GM19438 (cell line): ENCODE data around the gene SH2D4B.

Experiments
- ATAC-seq: cut with Tn5 transposase; IDR thresholded peaks from one replicate; pipeline ENCODE4 v1.9.1; 2021; ENCODE audit warnings: low read depth; ENCODE audit not compliant: unreplicated experiment

The SH2D4B gene

DNA sequence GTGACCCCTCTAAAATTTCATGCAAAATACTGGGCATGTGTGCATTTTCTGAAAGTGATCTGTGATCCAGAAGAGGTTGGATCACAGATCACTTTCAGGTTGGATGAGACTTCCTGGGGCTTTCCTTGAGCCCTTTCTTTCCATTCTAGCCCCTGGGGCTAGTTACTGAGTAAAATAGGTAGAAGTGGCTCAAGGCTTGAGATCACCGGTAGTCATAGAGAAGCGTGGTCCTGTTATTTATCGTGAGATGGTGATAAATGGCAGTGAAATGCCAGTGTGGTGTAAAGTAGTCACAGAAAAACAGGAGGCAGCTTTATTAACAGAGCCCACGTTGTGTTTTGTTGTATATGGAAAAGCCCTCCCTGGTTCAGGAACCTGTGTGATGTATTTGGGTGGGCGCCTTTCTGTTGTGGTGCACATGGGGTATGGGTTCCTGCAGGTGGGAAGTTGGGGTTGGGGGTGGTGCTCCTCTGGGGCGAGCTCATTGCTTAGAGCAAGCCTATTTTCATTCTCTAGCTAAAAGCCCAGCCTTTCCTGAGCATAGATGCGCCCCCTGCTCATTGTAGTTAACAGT lies 34.0 kb upstream of the SH2D4B start:
- no peak for ATAC-seq

DNA sequence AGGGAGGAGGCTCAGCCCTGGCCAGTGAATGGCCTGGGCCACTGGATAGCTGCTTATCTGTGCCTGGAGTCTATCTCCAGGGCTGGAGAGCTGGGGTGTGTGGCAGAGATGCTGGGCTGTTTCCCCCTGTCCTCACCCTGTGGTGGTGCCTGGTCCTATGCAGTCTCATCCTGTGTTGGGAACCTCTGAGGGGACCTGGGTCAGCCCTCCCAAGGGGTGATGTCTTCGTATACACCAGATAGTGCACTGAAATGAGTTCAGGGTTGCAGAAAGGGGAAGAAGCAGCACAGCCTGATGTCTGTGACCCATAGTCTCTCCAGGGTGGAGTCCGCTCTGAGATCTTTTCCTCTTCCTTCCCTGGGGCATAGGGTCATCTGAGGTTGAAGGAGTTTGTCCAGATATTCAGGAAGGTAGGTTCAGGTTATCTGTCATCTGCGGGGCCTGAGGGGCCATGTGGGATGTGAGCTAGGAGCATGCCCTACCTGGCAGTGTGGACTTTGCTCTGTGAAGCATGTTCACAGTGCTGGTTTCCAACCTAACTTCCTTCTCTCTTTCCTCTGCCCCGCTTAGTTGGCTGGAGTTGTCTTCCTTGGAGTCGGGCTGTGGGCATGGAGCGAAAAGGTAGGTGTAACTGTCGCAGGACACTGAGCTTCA lies 33.4 kb upstream of the SH2D4B start:
- ATAC-seq = no peak

DNA sequence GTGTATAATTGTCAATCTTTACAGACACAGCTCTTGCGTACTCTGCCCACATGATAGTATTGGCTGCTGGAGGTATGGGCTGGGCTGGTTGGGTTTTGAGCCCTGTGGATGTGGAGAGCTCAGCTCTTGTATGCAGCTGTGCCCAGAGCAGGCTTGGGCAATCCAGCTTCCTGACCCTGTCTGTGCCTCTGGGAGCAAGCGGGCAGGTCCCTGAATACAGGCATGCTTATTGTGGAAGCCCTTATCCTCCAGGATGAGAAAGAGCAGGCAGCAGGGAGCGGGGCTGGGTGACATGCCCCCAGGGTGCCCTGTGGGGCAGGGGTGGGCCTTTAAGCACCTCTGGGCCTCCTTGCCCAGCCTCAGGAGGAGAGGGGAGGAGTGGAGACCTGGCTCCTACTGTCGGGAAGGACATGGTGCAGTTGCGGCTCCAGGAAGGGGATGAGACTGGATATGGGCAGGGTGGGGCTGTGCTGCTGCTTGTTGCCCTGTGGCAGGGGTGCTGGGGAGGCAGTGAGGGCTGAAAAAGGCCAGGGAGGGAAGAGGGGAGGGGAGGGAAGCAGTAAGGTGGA lies 32.7 kb upstream of the SH2D4B start:
- ATAC-seq = no peak

DNA sequence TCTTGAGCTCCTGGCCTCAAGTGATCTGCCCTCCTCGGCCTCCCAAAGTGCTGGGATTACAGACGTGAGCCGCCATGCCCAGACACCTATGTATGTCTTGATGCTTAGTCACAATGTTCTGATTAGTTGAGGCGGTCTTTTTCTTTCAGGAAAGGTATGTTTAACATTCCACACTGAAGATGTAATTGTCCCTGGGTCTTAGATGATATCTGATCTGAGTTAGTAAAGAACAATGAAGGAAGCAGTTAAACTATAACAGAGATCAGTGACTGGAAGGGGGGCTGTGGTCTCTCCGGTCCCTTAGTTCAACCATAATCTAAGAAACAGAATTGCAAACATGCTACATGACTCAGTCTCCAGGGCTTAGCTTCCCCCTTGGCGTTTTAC lies 31.5 kb upstream of the SH2D4B start:
- ATAC-seq = no peak

DNA sequence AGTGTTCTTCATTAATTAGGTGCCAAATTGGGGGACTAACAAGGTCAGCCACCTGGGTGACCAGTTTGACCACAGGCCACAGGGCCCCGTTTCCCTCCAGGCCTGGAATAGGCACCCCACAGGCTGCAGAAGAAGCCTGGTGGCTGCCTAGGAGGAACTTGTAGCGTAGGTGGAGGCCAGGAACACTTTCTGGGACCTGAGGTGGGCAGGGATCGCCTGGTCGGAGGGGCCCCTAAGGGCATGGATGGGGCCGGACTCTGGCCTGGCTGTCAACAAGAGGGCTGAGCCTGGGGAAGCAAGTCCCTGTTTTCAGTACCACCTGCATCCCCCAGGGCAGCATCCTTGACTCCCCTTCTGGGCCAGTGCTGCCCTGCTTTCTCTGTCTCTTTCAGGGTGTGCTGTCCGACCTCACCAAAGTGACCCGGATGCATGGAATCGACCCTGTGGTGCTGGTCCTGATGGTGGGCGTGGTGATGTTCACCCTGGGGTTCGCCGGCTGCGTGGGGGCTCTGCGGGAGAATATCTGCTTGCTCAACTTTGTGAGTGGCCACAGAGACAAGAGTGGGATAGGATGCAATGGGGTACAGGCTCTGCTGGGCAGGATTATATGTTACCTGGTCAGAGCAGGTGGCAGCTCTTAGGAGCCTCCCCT lies 30.7 kb upstream of the SH2D4B start:
- no peak for ATAC-seq

DNA sequence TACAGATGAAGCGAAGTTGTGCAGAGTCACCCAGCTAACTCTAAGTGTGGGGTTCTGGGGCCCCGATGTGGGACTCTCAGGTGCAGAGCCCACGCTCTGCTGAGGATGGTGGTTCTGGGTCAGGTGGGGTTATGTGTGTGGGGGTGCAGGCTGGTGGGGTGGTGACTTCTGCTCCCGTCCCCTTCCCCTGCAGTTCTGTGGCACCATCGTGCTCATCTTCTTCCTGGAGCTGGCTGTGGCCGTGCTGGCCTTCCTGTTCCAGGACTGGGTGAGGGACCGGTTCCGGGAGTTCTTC lies 28.6 kb upstream of the SH2D4B start:
- no peak for ATAC-seq

DNA sequence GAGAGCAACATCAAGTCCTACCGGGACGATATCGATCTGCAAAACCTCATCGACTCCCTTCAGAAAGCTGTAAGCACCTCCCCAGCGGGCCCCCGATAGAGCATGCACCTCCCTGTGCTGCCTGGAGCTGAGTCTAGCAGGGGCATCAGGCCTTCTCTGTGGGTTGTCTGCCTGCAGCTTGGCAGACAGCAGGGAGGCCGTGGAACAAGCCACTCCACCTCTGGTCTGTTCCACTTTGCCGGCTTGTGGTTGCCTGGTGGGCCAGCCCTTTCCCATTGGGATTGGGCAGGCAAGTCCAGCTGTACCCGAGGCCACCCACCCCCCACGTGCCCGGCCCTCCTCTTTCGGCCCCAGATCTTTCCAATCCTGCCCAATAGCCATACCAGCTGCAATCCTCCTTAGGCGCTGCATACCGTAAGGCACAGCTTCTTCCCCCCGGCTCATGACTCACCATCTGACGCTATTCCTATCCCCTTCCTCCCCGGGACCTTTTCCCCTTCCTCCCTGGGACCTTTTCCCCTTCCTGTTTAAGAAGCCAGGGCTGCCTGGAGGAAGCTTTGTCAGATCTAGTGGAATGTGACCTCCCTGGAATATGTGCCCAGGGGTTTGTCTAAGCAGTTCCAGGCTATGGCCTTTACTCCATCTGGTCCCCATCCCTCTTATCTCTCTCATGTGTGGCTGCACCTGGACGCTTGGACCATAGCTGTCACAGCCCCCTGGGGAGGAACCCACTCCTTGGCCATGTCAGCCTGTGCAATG lies 28.1 kb upstream of the SH2D4B start:
- no peak for ATAC-seq

DNA sequence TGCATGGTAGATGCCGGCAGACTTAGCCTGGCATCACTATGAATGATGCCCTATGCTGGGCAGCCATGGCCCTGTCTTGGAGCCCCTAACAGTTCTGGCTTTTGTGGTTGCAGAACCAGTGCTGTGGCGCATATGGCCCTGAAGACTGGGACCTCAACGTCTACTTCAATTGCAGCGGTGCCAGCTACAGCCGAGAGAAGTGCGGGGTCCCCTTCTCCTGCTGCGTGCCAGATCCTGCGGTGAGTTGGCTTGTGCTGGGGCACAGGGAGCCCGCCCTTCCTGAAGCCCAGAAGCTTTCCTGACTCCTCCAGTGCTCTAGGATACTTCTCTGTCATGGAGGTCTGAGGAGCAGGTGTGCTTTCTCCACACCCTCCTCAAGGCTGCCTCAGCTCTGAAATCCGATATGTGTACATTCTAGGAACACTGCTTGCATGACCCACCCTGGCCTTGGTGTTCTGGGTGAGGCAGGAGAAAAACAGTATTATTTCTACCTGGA lies 25.6 kb upstream of the SH2D4B start:
- no peak for ATAC-seq

DNA sequence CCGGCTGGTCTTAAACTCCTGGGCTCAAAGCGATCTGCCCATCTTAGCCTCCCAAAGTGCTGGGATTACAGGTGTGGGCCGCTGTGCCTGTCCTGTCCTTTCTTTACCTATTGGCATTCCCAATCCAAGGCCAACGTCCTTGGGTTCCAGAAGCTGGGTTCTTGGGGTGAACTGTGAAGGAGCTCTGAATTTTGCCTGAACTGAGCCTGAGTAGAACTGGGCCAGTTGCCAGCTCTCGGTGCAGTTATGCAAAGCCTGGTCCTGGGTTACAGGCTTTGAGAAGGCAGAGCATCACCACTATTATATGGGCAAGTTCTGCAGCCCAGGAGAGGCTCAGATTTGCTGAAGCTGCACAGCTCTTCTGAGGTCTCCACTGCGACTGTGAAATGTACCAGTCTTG lies 24.6 kb upstream of the SH2D4B start:
- no peak for ATAC-seq

DNA sequence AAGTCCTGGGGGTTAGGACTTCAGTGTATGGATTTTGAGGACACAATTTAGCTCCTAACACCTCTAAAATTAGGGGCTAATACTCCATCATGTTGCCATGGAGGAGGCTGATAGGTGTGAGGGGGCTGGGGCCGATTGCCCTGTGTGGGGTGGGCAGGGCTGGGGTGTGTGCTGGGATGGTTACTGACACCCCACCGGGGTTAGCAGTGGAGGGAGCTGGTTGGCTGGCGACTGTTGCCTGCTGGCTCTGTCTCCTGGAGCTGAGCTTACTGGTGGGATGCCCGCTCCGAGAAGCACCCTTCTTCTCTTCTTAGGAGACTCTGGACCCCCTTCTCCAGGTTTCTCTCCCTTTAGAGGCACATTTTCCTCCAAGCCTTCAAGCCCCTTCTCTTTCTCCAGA lies 22.2 kb upstream of the SH2D4B start:
- no peak for ATAC-seq

DNA sequence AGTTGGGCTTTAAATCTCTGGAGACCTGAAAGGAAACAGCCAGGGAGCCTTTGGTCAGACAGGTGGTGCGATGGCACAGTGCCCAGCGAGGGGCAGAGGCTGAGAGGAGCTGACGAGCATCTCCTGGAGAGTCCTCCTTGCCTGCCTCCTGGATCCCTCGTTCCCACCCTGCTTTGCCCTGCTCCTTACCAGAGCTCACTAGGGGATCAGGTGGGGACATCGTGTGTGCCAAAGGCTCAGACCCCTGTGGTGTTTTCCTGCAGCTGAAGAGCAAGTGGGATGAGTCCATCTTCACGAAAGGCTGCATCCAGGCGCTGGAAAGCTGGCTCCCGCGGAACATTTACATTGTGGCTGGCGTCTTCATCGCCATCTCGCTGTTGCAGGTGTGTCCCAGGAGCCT lies 21.8 kb upstream of the SH2D4B start:
- no peak for ATAC-seq

DNA sequence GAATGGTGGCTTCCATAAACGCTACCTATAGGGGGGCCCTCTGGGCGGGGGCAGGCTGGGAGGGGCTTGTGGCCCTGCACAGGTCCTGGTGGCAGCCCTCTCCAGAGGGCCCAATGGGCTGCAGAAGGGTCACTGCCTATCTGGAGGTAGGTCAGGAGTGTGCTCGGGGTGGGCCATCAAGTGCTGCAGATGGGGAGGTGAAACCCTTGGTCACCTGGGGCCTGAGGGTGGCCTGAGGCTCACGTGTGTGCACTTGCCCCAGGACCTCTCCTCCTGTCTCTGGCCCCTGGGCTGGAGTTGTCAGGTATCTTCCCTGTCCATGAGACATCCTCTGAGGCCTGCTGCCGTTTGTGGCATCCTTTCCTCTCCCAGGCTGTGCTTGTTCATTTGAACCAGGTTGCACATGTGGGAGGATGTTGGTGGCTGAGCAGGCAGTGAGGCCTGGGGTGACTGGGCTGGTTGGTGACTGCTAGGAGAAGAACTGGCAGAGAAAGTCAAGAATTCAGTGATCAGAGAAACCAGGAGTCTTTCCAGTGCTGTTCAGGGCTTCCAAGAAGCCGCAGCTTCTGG lies 21.1 kb upstream of the SH2D4B start:
- ATAC-seq = no peak

DNA sequence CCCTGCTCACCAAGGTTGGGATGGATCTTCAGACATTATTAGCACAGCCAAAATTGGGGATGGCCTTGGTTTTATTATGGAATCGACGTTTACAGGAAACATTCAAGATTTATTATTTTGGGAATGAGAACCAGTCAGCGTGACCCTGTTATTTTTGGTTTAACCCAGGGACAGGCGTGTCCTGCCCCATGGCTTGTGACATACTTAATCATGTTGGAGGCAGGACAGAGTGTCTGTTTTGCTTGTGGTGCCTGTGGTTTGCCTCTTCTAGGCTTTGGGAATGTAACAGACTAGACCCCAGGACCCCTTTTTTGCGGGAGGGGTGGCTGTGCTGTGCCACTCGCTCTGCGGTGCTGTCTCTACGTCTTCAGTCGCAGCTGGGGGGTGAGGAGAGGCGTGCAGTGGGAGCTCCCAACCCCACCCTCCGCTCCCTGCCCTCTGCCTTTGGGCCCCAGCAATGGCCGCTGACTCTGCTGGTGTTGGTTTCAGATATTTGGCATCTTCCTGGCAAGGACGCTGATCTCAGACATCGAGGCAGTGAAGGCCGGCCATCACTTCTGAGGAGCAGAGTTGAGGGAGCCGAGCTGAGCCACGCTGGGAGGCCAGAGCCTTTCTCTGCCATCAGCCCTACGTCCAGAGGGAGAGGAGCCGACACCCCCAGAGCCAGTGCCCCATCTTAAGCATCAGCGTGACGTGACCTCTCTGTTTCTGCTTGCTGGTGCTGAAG lies 20.1 kb upstream of the SH2D4B start:
- no peak for ATAC-seq

DNA sequence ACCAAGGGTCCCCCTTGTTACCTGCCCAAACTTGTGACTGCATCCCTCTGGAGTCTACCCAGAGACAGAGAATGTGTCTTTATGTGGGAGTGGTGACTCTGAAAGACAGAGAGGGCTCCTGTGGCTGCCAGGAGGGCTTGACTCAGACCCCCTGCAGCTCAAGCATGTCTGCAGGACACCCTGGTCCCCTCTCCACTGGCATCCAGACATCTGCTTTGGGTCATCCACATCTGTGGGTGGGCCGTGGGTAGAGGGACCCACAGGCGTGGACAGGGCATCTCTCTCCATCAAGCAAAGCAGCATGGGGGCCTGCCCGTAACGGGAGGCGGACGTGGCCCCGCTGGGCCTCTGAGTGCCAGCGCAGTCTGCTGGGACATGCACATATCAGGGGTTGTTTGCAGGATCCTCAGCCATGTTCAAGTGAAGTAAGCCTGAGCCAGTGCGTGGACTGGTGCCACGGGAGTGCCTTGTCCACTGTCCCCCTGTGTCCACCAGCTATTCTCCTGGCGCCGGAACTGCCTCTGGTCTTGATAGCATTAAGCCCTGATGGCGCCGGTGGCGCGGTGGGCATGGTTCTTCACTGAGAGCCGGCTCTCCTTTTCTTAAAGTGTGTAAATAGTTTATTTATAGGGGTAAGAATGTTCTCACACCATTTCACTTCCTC lies 19.4 kb upstream of the SH2D4B start:
- ATAC-seq = no peak

DNA sequence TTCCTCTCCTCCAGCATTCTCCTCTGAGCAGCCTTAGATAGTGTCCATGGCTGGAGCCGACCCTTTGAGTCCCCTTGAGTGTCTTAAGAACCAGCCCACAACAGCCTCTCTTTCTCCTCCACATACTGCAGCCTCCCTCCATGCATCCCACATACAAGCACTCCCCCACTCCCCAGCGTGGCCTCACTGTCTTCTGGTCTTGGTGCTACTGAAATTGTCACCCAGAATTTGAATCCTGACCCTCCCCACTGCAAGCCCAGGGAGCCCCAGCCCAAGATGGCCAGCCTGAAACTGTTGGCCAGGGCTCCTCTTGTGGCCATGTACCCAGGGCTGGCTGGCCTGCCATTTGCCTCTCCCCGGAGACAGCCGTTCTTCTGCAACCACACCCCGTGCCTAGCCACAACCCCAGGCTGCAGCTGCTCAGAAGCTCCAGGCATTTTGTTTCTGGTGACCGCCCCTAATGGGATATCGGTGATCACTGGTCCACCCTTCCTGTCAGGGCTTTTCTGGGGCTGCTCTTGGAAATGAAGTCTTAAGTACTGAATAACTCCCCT lies 18.8 kb upstream of the SH2D4B start:
- ATAC-seq = no peak

DNA sequence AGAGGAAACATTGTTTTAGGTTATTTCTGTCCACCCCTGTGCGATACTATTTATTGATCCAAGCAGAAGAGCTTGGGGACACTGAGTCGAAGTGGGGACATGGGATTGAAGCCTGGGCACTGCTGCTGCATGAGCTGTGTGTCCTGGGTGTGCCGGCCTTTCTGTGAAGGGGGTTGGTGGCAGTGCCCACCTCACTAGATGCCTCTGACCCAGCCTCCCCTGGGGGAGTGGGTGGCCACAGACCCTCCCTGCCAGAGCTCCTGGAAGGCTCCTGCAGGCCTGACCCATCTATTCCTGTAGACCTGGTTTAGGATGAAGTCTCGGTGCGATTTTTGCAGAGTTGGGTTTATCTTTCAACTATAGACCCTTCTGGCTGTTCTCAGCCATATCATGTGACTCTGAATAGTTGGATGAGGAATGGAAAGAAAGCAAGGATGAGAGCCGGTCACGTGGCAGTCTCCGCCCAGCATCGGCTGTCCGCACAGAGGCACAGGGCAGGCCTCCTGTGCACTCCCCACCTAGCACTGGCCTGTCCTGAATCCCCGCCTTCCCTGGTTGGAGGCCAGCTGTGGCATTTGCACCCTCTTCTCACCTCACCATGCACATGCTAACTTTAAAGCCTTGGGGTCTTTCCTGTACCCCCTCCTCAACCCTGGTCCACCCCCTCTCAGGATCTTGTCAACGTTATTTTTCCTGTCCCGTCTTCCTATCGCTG lies 17.6 kb upstream of the SH2D4B start:
- no peak for ATAC-seq

DNA sequence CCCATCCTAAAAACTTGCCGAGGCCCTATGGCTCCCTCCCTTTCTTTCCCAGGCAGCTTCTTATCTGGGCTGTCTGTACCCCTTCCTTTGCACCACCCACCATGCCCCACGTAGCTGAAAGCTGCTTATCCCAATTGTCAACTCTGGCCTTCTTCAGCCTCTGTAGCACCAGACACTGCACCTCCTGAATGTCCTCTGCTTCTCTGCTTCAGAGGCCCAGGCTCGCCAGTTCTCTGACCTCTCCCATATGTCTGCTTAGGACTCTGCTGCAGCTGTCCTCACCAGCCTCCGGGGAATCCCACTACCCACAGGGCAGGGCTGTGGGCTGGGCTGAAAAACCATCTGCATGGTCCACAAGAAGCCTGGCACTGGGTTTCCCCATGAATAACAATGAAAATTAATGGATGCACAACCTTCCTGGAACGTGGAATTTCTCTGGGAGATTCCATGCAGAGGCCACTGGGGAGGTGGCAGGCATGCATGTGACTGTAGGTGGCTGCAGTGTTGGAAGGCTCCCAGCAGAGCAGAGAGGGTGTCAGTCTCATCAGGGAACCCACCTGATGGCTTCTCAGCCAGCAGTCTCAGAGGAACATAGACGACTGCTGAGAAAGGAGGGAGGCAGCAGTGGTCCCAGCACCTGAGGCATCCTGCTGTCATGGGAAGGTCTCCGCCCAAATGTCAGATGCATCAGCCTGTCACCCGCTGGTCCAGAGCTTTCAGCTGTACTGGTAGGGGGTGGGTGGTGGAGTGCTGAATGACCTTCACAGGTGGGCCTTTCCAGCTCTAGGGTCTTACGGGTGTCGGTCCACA lies 16.8 kb upstream of the SH2D4B start:
- ATAC-seq = no peak

DNA sequence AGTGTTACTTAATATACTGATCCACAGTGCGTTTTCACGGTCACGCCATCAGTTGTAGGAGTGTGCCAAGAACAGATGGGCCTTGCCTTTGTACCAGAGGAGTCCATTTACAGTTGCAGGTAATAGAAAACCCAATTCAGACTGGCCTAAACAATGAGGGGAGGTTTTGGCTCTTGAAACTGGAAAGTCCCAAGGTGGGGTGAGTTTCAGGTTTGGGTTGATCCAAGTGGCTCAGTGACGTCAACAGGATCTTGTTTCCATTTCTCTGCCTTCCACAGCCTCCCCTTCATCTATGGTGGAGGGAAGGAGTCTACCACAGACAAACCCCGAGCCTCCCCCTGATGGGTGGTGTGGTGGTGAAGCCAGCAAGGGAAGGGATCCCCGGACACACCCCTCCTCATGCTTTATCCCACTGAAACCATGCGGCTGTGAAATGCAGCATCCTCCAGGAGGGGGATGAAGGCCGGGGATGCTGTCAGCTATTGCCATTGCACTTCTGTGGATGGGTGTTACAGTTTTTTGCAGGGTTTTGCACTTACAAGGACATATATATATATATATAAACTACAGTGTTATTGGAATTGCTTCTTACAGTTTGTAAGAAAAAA lies 14.8 kb upstream of the SH2D4B start:
- ATAC-seq = no peak
